Breast epithelium (tissue), 3 donors: Measurements from ENCODE around the gene KCNH6.

Experiments used
- POLR2A ChIP-seq: fragments of 450-650 bp; IDR thresholded peaks from one replicate; pipeline ENCODE4 v1.6.1; 2016; ENCODE audit warnings: antibody characterized with exemption, mild to moderate bottlenecking, moderate library complexity
- POLR2AphosphoS5 ChIP-seq, 3 donors: sonication (generic); formaldehyde crosslinking; IDR thresholded peaks; one replicate each; pipeline ENCODE4 v1.6.1; 2017; ENCODE audit warnings: antibody characterized with exemption in 3 of 3
- TF ChIP-seq, protein P1 (sequence below), 3 donors: fragments of 450-650 bp; IDR thresholded peaks; one replicate each; pipeline ENCODE4 v1.5.1; 2016 to 2017; ENCODE audit warnings: antibody characterized with exemption in 3 of 3, mild to moderate bottlenecking in 3 of 3, moderate library complexity in 3 of 3

DNA sequence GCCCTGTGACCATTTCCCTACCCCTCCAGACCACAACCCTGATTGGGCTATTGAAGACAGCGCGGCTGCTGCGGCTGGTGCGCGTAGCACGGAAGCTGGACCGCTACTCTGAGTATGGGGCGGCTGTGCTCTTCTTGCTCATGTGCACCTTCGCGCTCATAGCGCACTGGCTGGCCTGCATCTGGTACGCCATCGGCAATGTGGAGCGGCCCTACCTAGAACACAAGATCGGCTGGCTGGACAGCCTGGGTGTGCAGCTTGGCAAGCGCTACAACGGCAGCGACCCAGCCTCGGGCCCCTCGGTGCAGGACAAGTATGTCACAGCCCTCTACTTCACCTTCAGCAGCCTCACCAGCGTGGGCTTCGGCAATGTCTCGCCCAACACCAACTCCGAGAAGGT is 12.5 kb downstream of the KCNH6 start:
- TF ChIP-seq, protein P1, sequence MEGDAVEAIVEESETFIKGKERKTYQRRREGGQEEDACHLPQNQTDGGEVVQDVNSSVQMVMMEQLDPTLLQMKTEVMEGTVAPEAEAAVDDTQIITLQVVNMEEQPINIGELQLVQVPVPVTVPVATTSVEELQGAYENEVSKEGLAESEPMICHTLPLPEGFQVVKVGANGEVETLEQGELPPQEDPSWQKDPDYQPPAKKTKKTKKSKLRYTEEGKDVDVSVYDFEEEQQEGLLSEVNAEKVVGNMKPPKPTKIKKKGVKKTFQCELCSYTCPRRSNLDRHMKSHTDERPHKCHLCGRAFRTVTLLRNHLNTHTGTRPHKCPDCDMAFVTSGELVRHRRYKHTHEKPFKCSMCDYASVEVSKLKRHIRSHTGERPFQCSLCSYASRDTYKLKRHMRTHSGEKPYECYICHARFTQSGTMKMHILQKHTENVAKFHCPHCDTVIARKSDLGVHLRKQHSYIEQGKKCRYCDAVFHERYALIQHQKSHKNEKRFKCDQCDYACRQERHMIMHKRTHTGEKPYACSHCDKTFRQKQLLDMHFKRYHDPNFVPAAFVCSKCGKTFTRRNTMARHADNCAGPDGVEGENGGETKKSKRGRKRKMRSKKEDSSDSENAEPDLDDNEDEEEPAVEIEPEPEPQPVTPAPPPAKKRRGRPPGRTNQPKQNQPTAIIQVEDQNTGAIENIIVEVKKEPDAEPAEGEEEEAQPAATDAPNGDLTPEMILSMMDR (IDR thresholded peaks at IDR 0.05), result no peak
- TF ChIP-seq POLR2A (no peak), POLR2AphosphoS5 (IDR thresholded peaks at IDR 0.05) (no peak)
